ENCODE measurements around the gene FNIP1.
A peak's percentile ranks its signal among the peaks of the same experiment; 100 is the strongest.

FNIP1 gene

DNA sequence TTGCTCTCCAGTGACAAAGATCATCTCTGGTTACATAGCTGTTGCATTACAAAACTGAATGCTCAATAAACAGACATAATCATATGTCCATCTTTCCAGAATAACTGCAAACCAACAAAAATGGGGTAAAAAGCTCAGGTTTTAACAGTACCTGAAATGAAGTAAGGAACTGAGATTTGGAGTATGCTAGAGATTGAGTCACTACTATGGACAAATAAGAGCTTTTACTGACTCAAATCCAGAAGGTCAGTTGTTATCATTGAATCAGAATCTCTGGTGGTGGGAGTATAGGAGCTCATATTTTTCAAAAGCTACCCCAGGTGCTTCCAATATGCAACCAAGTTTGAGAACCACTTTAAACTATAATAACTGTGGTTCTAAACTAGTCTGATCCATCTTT is 157.7 kb downstream of the FNIP1 start:
- Histone ChIP-seq H3K9ac (ENCODE audit: low read length) (no peak overlapping the region), H3K4me1 (ENCODE audit: control insufficient read depth, insufficient read depth, low read length) (peaks cover 7% of the 10 kb centered on the region), H3K27me3 (ENCODE audit: control insufficient read depth, insufficient read depth, low read length) (no peaks in the 10 kb centered on the region), H3K36me3 (ENCODE audit: control insufficient read depth, insufficient read depth, low read length) (no peaks in the 10 kb centered on the region), H3K4me3 (ENCODE audit: low read length) (no peak overlapping the region), H3K27ac (ENCODE audit: low read depth, low read length) (no peak overlapping the region)

DNA sequence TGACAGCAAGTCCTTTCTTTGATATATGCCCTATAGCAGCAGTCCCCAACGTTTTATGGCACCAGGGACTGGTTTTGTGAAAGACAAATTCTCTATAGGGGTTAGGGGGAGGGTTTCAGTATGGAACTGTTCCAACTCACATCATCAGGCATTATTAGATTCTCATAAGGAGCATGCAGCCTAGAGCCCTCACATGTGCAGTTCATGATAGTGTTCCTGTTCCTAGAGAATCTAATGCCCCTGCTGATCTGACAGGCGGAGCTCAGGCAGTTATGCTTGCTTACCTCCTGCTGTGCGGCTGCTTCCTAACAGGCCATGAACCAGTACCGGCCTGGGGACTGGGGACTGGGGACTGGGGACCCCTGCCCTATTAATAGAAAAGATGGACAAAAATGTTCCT is 159.1 kb downstream of the FNIP1 start:
- Histone ChIP-seq H3K4me1 (ENCODE audit: control insufficient read depth, insufficient read depth, low read length) (peaks cover 9% of the 10 kb centered on the region), H3K9ac (ENCODE audit: low read length) (no peak overlapping the region), H3K27ac (ENCODE audit: low read depth, low read length) (no peak overlapping the region), H3K4me3 (ENCODE audit: low read length) (no peak overlapping the region), H3K27me3 (ENCODE audit: control insufficient read depth, insufficient read depth, low read length) (no peaks in the 10 kb centered on the region), H3K36me3 (ENCODE audit: control insufficient read depth, insufficient read depth, low read length) (no peaks in the 10 kb centered on the region)

DNA sequence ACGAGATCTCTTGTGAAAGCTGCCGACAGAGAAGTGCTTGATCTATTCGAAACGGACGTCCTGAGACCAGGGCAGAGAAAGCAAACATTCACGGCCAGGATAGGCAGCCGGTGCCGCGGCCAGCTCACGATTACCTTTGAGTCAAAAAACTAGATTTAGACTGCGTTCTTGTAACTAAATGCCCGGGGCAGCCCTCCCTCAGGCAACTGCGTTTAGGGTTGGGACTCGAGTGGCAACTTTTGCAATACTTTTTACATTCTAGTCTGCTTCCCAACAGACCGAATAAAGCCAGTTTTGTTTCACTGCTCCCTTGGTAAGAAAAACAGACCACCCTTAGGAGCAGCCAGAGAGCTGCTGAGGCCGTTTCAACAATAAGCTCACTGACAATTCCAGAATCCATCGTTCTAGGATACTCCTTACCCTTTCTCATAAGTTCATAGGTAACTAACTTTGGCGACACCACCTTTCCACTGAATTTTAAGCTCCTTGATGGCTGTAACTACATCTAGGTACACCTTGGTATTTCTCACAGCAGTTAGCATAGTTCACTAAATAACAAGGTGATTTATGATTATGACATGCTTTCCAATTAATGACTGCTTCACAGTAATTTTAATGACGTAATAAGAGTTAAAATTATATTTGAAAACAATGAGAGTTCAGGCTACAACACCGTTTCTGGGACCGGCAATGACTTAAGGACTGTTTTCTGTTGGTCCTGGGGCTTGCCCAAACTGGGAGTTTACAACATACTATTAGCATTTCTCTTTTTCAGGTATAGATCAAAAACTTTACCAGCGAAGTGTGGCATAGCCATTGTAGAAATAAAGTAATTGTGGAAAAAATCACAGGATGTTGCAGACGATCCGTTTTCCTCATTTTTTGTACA is 160.9 kb downstream of the FNIP1 start:
- Histone ChIP-seq H3K4me3 (ENCODE audit: low read length) (peak overlapping the region; percentile 94), H3K27me3 (ENCODE audit: control insufficient read depth, insufficient read depth, low read length) (no peaks in the 10 kb centered on the region), H3K4me1 (ENCODE audit: control insufficient read depth, insufficient read depth, low read length) (peaks cover 9% of the 10 kb centered on the region), H3K36me3 (ENCODE audit: control insufficient read depth, insufficient read depth, low read length) (no peaks in the 10 kb centered on the region), H3K27ac (ENCODE audit: low read depth, low read length) (peak overlapping the region; percentile 98), H3K9ac (ENCODE audit: low read length) (peak overlapping the region; percentile 96)

DNA sequence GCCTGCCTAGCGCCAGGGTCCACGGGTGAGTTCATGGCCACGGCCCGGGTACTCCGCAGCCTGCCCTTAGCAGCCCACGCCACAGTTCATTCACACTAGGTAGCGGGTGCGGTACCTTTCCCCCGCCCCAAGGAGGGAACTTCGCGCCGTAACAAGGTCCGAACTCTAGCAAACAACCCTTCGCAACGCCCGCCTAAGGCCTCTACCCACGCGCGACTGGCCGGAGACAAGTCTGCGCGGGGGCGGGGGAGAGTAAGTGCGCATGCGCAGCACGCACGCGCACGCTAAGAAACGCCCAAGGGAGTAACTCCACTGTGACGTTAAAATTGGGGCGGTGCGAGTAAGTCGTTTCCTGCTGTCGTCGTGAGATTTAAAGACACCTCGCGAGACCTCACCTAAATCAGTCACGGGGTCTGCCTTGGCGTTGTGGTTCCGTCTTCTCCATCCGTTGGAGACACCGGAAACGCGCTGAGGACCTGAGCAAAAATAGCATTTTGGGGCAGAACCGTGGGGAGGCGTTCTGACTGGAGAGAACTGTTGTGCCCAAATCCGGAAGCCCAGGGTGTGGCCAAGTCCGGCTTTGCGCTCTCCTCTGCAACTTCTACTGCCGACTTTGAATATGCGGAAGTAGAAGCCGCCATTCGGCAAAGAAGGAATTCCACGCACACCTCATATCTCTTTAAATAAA is 161.7 kb downstream of the FNIP1 start, which contains the start of gene RAPGEF6:
Gene RAPGEF6 (minus strand): TSS at position 234 of the 688 bp plus-strand sequence. CDS start 199 bp downstream, at position 35.
- Histone ChIP-seq H3K9ac (ENCODE audit: low read length) (peak within 1 kb of the TSS; percentile 96), H3K27ac (ENCODE audit: low read depth, low read length) (peak within 1 kb of the TSS; percentile 98), H3K27me3 (ENCODE audit: control insufficient read depth, insufficient read depth, low read length) (no peaks in the 10 kb centered on the region), H3K4me1 (ENCODE audit: control insufficient read depth, insufficient read depth, low read length) (peaks cover 9% of the 10 kb centered on the region), H3K36me3 (ENCODE audit: control insufficient read depth, insufficient read depth, low read length) (no peaks in the 10 kb centered on the region), H3K4me3 (ENCODE audit: low read length) (peak within 1 kb of the TSS; percentile 94)

DNA sequence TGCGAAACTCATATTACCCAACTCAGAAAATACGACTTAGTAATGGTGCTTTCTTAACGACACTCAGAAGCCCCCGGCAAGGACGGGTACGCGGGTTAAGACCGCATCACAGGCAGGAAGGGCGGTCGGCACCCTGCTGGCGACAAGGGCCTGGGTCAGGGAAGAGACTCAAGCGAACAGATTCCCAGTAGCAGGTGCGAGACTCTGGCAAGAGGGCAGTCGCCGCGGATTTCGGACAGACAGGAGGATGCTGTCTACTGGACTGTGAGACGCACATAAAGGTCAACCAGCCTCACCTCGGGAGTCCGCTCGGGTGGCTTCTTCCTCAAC is 162.2 kb downstream of the FNIP1 start:
- Histone ChIP-seq H3K27me3 (ENCODE audit: control insufficient read depth, insufficient read depth, low read length) (no peaks in the 10 kb centered on the region), H3K4me3 (ENCODE audit: low read length) (peak overlapping the region; percentile 94), H3K4me1 (ENCODE audit: control insufficient read depth, insufficient read depth, low read length) (peaks cover 9% of the 10 kb centered on the region), H3K9ac (ENCODE audit: low read length) (peak overlapping the region; percentile 93), H3K27ac (ENCODE audit: low read depth, low read length) (peak overlapping the region; percentile 98), H3K36me3 (ENCODE audit: control insufficient read depth, insufficient read depth, low read length) (no peaks in the 10 kb centered on the region)

DNA sequence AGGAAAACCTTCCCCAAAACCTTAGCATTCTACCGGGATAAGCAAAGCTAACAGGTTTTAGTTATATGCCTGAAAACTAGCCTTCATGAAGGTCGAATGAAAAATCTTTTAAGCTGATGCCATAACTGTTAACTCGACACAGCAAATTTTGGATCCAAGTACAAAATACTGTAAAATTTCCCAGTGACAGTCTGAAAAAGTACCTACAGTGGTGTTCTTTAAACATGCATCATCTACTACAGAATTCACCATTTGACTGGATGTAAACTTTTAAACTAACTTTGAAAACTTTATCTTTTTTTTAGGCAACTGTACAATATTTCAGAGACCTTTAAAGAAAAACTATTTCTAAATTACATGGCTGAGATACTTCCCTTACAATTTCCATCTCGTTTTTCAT is 162.6 kb downstream of the FNIP1 start:
- Histone ChIP-seq H3K27me3 (ENCODE audit: control insufficient read depth, insufficient read depth, low read length) (no peaks in the 10 kb centered on the region), H3K4me3 (ENCODE audit: low read length) (peak overlapping the region; percentile 94), H3K4me1 (ENCODE audit: control insufficient read depth, insufficient read depth, low read length) (peaks cover 9% of the 10 kb centered on the region), H3K9ac (ENCODE audit: low read length) (no peak overlapping the region), H3K27ac (ENCODE audit: low read depth, low read length) (peak overlapping the region; percentile 98), H3K36me3 (ENCODE audit: control insufficient read depth, insufficient read depth, low read length) (no peaks in the 10 kb centered on the region)

DNA sequence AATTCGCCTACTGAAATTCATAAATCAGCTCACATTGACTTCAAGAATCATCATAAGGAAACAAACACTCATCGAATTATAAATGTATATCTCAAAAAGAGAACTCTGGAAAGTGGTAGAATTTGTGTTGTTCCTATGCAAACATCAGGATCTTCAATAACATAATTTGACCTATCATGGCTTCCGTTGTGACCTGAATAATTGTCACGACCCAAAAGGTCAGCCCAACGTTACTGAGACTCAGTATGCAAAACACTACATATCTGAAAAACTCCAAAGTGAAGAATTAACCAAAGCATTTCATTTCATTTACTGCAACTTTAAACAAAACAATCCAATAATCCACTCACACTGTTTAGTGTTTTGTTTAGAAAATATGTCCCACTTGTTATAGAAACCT is 163.0 kb downstream of the FNIP1 start:
- Histone ChIP-seq H3K27ac (ENCODE audit: low read depth, low read length) (no peak overlapping the region), H3K4me1 (ENCODE audit: control insufficient read depth, insufficient read depth, low read length) (peaks cover 9% of the 10 kb centered on the region), H3K4me3 (ENCODE audit: low read length) (peak overlapping the region; percentile 94), H3K36me3 (ENCODE audit: control insufficient read depth, insufficient read depth, low read length) (no peaks in the 10 kb centered on the region), H3K27me3 (ENCODE audit: control insufficient read depth, insufficient read depth, low read length) (no peaks in the 10 kb centered on the region), H3K9ac (ENCODE audit: low read length) (no peak overlapping the region)

DNA sequence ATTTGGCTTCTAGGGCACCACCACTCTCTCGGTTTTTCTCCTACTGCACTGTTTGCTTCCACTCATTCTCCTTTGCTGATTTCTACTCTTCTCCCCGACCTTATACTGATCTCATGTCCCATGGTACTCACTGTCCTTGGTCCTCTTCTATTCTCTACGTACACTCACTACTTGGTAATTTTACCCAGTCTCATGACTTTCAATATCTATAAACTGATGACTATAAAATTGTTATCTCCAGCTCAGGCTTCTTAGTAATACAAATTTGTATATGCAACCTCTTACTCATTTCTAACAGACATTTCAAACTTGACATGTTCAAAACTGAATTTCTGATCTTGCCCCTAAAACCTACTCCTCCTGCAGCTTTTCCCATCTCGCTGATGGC is 165.9 kb downstream of the FNIP1 start:
- Histone ChIP-seq H3K36me3 (ENCODE audit: control insufficient read depth, insufficient read depth, low read length) (no peaks in the 10 kb centered on the region), H3K9ac (ENCODE audit: low read length) (no peak overlapping the region), H3K4me1 (ENCODE audit: control insufficient read depth, insufficient read depth, low read length) (peaks cover 5% of the 10 kb centered on the region), H3K27ac (ENCODE audit: low read depth, low read length) (no peak overlapping the region), H3K4me3 (ENCODE audit: low read length) (no peak overlapping the region), H3K27me3 (ENCODE audit: control insufficient read depth, insufficient read depth, low read length) (no peaks in the 10 kb centered on the region)

DNA sequence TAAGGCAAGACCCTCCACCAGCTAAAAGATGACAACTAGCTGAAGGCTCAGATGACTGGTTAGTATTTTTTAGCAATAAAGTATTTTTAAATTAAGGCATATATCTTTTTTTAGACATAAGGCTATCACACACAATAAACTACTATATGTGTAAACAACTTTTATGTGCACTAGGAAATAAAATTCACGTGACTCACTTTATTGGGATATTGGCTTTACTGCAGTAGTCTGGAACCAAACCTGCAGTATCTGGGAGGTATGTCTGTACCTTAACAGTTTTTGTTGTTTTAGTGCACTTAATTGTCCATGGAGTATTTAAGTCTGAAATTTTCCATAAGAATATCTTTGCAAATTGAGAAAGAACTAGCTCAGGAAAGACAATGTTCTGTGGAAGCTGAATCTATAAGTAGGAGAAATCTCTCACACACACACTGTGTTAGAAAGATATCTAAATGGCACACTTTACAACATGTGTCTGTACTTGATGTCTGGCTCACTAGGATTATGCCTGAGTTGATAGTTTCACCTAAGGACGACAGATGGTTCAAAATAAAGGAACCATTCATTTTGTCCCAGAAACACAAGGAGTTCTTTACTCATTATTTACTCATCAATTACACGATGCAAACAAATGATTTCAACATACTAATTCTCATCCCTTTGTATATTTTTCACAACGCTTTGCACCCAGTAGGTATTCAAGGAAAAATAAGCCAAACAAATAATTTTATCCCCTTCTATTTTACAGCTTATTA is 166.4 kb downstream of the FNIP1 start:
- no peaks in the 10 kb centered on the region for H3K27me3 ChIP-seq (ENCODE audit: control insufficient read depth, insufficient read depth, low read length)
- no peak overlapping the region for H3K4me3 ChIP-seq (ENCODE audit: low read length)
- peaks cover 3% of the 10 kb centered on the region for H3K4me1 ChIP-seq (ENCODE audit: control insufficient read depth, insufficient read depth, low read length)
- no peak overlapping the region for H3K27ac ChIP-seq (ENCODE audit: low read depth, low read length)
- no peak overlapping the region for H3K9ac ChIP-seq (ENCODE audit: low read length)
- no peaks in the 10 kb centered on the region for H3K36me3 ChIP-seq (ENCODE audit: control insufficient read depth, insufficient read depth, low read length)

DNA sequence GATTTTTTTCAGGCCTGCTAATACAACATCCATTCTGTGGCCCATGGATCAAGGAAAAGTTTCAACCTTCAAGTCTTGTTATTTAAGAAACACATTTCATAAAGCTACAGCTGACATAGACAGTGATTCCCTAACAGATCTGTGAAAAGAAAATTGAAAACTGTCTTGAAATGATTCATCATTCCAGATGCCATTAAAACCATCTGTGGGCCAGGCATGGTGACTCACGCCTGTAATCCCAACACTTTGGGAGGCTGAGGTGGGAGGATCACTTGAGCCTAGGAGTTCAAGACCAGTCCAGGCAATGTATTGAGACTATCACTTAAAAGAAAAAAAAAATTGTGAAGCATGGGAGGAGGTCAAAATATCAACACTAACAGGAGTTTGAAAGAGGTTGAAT is 167.8 kb downstream of the FNIP1 start:
- peaks cover under 1% of the 10 kb centered on the region for H3K4me1 ChIP-seq (ENCODE audit: control insufficient read depth, insufficient read depth, low read length)
- no peaks in the 10 kb centered on the region for H3K27me3 ChIP-seq (ENCODE audit: control insufficient read depth, insufficient read depth, low read length)
- no peak overlapping the region for H3K4me3 ChIP-seq (ENCODE audit: low read length)

DNA sequence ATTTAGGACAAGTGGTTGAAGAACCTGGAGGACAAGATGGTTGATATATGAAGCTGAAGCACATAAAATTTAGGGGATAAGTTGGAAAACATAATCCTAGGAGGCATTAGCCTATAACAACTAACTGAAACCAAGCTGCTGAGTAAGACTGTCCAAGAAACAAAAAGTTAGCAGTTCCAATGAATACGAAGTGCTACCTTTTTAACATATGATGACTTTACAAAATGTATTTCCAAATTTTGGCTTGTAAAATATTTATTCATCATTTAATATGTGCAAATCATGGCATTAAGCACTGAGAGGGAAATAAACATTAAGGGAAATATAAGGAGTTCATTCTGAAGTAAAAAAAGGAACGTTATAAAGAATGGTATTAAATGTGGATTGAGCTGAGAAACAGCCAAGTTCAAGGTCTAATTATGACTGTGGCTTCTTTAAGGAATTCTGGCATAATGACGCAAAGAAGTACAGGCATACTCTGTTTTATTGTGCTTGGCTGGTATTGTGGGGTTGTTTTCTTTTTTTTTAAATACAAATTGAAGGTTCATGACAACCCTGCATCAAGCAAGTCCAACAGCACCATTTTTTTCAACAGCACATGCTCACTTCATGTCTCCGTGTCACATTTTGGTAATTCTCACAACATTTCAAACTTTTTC is 169.5 kb downstream of the FNIP1 start:
- H3K4me3 ChIP-seq (ENCODE audit: low read length) = no peak overlapping the region
- no peaks in the 10 kb centered on the region for H3K4me1 ChIP-seq (ENCODE audit: control insufficient read depth, insufficient read depth, low read length)

More for the DNA sequence above, 167.8 kb downstream of the FNIP1 start:
- Histone ChIP-seq H3K27ac (ENCODE audit: low read depth, low read length) (no peak overlapping the region), H3K36me3 (ENCODE audit: control insufficient read depth, insufficient read depth, low read length) (no peaks in the 10 kb centered on the region), H3K9ac (ENCODE audit: low read length) (no peak overlapping the region)

DNA sequence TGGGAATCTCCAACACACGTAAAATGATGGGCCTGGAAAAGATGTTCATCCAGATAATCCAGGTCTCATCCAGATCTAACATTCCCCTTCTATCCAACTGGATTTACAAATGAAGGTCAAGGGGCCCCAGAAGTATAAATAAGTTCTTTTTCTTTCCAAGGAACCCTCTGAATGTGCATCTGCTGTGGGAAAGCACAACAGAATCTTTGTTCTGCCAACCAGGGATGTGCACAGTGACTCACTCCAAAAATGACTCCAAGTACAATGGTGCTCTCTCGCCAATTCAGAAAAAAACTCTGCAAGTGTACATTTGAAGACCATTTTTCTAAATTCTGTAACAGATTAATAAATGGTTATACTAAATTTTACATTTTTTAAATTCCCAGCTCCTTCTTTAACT is 174.2 kb downstream of the FNIP1 start:
- H3K4me1 ChIP-seq (ENCODE audit: control insufficient read depth, insufficient read depth, low read length) = no peaks in the 10 kb centered on the region
- H3K27me3 ChIP-seq (ENCODE audit: control insufficient read depth, insufficient read depth, low read length) = no peaks in the 10 kb centered on the region
- no peak overlapping the region for H3K27ac ChIP-seq (ENCODE audit: low read depth, low read length)
- no peaks in the 10 kb centered on the region for H3K36me3 ChIP-seq (ENCODE audit: control insufficient read depth, insufficient read depth, low read length)
- H3K4me3 ChIP-seq (ENCODE audit: low read length) = no peak overlapping the region
- H3K9ac ChIP-seq (ENCODE audit: low read length) = no peak overlapping the region

More for the DNA sequence above, 169.5 kb downstream of the FNIP1 start:
- Histone ChIP-seq H3K36me3 (ENCODE audit: control insufficient read depth, insufficient read depth, low read length) (no peaks in the 10 kb centered on the region), H3K27me3 (ENCODE audit: control insufficient read depth, insufficient read depth, low read length) (no peaks in the 10 kb centered on the region), H3K9ac (ENCODE audit: low read length) (no peak overlapping the region), H3K27ac (ENCODE audit: low read depth, low read length) (no peak overlapping the region)

Data from rectal smooth muscle tissue (tissue), 1 donor.